Amniotic epithelial cell (primary cell): Measurements from ENCODE around the gene LHX4.

Source experiments
- DNase-seq: peaks from one replicate; pipeline ENCODE4 v3.0.0-alpha.2; 2010; ENCODE audit warnings: low read depth

The LHX4 gene

DNA sequence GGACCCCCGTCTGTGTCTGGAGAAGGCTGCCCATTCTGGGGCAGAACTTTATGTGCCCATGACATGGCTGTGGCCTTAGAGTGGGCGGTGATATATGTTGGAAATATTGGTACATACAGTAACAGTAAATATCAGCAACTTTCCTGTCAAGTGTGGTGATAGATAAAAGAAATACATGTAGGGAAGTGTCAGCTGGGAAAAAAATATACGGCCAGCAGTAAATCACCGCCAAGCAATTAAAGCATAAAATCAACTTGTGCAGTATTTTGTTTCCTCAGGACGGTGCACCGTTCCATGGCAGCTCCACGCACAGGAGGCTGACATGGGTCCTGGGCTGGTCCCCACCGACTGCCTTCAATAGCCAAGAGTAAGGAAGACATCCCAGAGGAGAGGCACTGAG lies 27.4 kb downstream of the LHX4 start:
- DNase-seq: no peak

DNA sequence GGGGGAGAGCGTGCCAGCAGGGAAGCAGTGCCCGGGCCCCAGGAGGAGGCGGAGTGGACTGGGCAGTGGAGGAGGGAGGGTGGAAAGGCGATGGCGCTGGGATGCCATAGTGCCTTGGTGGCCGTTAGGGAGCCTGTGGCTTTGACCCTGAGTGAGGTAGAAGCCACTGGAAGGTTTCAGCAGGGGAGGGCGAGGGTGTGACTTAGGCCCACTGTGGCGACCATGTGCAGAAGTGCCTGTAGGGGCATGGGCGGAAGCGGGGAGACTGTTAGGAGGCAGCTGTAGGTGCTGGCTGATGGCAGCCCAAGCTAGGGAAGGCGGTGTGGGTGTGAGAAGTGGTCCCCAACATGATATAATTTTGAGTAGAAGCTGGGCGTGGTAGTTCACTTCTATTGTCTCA lies 28.2 kb downstream of the LHX4 start:
- no peak for DNase-seq

DNA sequence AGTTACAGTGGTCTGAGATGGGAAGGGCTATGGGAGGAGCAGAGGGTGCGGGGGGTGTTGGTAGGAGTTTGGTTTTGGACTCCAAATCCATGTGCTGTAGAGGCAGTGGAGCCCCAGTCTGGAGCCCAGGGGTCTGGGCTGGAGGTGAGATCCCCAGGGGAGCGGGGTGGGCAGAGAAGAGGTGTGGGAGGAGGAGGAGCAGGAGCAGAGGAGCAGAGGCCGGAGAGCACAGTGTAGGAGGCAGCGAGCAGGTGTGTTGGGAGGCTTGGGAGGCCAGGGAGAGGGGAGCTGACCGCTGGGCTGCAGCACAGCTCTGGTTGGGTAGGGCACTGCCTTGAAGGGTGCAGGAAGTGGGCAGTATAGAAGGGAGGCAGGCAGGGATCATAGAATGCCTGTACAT lies 28.9 kb downstream of the LHX4 start:
- no peak for DNase-seq

DNA sequence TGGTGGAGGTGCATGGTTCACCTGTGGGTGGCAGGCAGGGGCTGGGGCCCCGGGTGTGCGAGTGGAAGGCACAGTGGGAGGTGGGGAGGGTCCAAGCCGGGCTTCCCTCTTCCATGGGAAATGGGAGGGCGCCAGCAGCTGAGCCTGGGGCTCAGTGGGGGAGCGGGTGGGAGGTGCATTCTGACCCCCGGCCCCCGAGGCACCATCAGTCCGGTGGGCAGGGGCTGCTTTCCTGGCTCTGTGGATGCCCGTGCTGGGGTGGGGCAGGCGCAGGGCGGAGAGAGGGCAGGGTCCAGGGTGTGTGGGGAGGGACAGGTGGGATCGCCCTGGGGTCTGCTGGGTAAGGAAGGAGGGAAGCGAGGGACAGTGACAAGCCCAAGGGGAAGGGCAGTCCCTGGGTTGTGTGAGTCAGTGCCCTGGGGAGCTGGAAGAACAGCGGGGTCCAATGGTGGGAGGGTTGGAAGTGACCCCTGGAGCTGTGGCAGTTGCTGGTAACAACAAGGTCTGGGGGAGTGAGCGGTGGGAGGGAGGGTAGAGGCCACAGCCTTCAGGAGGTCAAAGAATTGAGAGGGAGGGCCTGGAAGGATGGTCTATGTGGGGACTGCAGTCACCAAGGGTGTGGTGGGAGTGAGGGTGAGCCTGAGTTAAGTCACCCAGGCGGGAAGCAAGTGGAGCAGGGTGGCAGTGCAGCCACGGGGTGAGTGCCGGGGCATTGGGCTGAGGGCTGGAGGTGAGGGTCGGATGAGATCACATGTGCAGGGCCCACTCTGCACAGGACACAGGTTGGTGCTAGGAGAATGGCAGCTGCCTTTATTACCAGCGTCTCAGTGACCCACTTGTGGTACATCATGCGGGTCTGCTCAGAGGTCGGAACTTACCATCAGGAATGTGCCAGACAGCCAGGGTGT lies 29.6 kb downstream of the LHX4 start:
- no peak for DNase-seq

DNA sequence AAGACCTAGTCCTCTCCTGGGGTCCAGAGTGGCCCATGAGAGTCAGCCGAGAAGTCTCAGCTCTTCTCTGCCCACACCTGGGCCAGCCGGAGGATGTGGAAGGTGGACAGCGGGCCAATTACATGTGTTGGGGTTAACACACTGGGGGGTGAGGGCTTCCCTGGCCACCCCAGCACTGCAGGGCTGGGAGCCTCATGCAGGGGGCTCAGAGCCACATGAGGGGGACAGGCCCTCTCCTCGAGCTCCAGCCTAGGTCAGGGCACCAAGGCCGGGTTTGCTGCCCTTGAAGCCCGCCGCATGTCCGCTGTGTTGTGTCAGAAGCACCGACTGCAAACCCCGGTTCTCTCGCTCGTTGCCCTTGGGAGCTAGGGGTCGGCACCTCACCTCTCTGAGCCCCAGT lies 30.5 kb downstream of the LHX4 start:
- DNase-seq: no peak

DNA sequence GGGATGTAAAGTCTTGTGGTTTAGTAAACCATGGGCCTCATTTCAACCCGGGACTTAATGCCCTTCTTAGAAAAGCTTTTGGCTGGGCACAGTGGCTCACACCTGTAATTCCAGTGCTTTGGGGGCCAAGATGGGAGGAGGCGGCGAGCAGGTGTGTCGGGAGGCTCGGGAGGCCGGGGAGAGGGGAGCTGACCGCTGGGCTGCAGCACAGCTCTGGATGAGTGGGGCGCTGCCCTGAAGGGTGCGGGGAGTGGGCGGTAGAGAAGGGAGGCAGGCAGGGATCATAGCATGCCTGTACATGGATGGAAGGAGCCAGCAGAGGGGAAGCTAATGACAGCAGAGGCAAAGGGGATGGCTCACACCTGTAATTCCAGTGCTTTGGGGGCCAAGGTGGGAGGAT lies 31.0 kb downstream of the LHX4 start:
- DNase-seq: no peak

DNA sequence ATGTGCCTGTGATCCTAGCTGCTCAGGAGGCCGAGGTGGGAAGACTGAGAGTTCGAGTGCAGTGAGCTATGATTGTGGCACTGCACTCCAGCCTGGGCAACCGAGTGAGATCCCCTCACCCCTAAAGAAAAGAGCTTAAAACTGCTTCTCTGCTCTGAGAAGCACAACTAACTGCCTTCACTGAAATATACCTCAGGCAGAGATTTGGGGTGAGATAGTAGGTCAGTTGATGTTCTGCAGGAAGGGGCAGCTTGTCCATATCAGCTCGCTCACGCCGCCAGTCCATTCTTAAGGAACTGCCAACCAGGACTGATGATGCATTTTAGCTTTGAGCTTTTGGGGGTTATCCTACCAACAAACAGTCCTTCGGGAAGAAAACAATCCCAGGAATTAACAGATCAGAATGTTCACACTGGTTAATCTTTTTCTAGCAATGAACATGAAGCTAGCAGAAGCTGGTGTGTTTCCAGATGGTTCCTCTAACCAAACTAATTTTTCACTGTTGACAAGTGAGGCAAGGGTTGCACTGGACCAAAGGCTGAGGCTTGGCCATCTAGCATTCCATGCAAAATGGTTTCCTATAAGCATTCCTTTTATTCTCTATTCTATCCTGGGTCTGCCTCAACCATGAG lies 31.6 kb downstream of the LHX4 start:
- peak; percentile 72 for DNase-seq

DNA sequence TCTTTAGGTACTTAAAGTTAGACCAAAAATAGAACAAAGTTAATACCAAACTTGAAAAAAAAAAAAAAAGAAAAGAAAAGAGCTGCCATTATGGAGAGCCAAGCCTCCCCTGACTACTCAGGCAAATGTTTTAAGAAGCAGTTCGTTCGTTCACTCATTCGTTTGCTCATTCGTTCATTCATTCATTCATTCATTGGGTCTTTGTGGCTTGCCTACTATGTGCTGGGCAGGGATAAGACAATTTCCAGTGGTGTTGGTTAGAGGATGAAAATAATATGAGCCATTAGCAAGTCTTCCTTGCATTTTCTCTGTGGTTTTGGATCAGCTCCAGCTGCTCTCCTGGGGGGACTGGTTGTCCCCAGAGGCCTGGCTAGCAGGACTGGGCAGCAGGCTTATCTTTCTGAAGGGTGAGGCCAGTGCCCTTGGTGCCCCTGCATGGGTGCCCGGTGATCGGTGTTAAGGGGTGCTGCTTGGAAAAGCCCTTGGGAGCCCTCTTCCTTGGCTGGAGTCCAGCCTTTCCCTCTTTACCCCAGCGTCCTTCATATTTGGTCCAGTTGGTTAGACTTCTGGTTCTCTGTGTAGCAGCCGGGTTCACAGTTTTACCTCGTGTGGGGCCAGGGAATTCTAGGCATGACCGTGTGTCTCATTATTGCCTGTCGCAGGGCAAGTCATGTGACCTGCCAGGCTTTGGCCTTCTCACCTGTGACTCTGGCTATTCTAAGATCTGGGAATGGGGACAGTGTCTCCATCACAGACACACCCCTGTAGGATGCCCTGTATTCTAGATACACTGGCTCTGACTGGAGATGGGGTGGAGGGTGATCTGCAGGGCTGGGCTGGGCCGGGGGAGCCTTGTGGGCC lies 32.8 kb downstream of the LHX4 start:
- no peak for DNase-seq

DNA sequence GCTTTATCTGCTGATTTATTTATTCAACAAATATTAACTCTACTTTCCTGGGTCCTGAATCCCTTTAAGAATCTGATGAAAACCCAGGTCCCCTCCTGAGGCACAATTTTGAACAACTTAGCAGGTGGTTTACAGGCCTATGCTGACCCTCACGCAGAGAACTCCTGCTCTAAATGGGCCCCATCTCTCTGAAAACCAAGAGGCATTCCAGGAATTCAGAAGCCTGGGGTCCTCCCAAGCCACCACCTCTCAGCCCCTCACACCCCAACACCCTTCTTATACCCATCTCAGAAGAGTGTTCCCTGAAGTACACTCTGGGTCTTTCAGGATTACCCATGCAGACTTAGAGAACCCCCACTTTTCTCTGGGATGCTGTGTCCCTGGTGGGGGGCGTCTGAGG lies 34.5 kb downstream of the LHX4 start:
- DNase-seq: no peak

DNA sequence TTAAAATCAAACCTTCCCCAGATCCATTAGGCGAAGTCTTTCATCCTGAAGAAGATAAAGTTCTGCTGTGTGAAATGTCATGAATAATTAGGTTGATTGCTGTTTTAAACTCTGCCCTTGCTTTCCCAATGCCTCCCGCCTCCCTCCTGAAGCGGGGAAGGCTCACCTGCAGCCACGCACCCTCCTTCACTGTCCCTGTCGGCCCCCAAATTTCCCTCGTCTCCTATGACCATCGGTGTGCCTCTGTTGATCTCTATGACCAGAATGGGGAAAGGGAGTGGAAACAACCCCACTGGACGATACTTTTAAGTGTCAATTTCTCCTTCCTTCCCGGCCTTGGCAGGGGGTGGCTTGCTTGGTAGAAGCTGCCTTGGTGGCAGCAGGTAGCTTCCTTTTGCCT lies 35.1 kb downstream of the LHX4 start:
- no peak for DNase-seq

DNA sequence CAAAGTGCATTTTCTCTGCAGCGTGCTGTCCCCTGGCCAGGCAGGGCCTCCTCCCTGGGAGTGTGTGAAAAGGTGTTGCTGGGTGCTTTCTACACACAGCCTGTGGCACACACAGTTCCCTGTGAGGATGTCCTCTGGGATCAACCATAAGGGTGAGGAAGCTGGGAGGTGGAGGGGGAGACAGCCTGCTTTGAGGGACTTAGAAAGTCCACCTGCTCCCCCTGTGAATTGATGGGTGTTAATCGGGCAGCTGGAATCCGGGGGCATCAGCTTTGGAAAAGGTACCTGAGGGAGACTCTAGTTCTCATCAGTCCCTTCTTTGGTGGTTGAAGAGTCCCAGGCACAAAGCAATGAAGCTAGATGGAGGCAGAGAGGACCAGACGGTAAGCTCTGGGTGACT lies 35.8 kb downstream of the LHX4 start:
- no peak for DNase-seq

DNA sequence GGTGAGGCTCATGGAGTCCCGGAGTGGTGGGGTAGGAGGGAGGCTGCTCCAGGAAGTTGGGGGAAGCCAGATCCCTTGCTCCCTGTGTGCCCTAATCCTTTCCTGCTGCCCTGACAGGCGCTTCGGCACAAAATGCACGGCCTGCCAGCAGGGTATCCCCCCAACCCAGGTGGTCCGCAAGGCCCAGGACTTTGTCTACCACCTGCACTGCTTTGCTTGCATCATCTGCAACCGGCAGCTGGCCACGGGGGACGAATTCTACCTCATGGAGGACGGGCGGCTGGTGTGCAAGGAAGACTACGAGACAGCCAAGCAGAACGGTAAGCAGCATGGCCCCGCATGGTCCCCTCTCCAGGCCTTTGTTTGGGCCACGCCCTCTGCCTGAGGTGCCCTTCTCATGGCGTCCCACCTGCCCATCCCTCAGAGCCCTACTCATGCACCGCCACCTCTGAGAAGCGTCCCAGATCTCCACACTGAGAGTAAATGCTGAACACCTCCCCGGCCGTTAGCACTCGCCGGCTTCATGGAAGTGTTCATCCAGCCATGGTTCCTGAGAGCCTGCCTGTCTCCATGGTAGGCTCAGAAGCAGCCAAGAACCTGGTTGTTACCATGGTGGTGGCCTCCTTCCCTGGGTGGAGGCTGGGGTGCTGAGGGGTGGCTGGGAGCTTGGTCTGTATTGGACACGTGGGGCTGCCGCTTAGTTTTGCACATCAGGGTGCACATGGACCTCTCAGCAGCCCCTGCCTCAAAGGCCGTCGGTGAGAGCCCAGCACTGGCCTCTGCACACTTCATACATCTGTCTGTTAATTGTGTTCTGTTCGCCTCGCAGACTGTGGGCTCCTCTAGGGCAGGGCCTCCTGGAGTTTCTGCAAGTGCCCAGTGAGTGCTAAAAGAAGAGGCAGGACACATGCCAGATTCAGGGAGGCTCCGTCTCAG lies 36.5 kb downstream of the LHX4 start:
- no peak for DNase-seq

DNA sequence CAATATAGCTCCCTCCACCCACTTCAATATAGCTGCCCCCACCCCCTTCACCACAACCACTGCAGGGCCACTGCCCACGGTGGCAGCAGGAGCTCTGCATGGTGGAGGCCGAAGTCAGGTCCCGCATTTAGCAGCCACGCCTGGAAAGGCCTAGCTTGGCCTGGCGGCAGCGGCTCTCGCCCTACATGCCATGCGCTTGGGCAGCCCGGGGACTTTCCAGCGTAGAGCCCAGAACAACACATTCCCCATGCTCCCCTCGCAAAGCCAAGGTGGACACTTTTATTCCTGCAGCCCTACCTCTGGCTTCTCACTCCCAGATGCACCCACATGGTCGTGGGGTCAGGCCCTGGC lies 37.1 kb downstream of the LHX4 start:
- DNase-seq: no peak

DNA sequence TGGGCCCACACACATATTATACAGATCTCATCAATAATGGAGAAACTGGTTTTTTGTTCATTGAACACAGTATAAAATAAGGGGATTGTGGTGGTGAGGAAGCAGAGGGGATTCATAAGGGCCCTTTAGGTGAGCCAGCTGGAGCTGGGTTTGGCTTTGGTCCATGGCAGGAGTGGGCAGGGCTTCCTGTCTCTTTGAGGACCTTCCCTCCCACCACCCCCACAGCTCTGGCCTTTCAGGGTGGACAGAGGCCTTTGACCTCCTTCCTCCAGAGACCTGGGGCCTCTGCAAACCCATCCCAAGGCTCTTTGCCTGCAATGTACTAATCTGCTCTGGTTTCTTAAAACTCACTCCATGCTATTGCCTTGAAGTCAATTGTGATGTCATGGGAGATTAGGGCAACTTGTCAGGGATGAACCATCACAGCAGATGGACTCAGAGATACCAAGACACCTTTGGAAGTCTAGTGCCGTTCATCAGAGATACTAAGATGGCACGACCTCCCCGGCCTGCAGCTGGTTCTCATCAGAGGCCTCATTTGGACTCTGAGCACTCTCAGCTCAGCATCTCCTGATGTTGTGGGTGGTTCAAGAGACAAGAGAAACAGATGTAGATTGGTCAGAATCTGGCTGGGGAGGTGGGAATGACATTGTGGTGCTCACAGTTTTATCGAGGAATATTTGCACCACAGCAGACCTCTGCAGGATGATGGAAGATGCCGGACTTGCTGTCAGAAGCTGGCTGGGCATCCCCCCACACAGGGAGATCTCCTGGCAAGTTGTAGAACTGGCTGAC lies 37.9 kb downstream of the LHX4 start:
- no peak for DNase-seq

DNA sequence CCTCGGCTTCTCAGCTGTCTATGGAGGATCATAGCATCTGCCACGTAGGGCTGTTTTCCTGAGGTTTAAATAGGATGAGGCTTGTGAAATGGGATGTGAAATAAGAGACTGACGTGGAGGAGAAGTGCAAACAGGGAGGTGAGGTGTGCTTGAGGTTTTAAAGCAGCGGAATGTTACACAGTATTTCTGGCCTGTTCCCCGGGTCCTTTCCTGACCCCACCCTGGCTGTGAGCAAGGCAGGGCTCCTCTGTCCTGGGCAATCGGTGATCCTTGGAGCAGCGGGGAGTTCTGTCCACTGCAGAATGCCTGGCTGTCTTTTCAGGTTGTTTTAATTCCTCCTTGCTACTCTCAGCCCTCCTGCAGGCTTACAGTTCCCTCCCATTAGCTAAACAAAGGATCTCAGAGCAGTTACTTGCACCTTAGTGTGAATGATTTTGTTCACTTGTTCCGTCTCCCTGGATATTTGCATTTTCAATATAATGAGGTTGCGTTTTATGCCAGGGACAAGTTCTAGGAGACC lies 38.6 kb downstream of the LHX4 start:
- no peak for DNase-seq

DNA sequence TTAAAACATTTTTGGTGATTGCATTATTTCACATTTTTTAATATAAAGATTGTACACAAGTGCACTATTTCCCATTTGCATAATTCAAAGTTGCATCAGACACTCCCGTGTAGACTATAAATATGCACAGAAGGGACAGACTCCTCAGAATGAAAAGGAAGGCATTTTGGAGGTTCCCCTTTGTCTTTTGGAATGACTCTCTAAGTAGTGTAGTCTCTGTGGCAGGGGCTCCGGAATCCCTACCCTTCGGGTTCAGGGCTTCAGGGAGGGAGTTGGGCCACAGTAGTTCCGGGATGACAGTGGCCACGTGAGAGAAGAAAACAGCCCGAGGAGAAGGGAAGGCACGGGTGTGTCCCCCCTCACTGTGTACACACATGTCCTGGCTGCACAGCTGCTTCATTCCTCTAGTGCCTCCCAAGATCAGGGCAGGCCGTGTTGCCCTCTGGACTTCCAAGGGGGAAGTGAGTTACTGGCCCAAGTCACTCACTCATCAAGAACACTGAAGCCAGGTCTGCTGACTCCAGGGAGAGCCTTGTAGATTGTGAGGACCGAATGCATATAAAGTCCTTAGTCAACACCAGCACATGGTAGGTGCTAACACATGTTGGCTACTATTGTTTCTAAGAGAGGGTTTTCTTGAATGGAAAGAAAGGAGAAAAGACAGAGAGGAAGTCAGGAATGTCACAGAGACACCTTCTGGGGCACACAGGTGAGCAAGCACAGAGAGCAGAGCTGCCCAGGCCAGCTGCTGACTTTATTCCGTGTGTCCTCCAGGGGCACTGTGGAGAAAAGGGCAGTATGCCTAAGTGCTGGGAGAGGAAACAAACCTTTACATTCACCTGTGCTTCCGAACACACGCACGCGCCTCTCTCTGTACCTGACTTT lies 39.8 kb downstream of the LHX4 start:
- no peak for DNase-seq

DNA sequence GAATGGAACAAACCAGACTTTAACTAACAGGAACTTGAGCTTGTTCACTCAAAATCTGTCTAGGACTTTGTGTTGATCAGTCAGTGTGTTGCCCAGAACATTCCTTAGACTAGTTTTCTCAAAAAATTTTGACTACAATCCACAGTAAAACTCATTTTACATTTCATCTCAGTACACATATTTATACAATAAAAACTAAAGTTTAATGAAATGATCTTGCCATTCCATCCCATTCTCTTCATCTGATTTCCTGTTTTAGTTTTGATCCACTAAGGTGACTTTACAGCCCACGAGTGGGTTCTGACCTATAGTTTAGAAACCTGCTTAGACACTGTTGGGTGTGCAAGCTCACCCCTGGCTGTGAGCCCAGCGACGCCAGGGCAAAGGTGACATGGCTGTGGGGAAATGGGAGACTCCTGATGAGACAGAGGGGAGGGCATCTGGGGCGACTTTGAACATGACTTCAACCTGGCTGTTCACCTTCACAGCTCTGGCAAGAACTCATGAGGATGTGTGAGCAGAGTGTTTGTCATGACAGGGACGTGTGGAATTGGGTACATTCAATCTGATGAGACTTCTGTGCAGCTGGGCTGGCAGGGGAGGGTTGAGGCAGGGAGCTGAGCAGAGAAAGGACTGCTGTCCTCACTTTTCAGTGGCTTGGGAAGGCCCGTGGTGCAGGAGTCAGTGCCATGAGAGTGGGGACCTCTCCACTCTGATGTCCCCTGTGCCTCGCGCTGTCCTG lies 40.6 kb downstream of the LHX4 start:
- DNase-seq: no peak

DNA sequence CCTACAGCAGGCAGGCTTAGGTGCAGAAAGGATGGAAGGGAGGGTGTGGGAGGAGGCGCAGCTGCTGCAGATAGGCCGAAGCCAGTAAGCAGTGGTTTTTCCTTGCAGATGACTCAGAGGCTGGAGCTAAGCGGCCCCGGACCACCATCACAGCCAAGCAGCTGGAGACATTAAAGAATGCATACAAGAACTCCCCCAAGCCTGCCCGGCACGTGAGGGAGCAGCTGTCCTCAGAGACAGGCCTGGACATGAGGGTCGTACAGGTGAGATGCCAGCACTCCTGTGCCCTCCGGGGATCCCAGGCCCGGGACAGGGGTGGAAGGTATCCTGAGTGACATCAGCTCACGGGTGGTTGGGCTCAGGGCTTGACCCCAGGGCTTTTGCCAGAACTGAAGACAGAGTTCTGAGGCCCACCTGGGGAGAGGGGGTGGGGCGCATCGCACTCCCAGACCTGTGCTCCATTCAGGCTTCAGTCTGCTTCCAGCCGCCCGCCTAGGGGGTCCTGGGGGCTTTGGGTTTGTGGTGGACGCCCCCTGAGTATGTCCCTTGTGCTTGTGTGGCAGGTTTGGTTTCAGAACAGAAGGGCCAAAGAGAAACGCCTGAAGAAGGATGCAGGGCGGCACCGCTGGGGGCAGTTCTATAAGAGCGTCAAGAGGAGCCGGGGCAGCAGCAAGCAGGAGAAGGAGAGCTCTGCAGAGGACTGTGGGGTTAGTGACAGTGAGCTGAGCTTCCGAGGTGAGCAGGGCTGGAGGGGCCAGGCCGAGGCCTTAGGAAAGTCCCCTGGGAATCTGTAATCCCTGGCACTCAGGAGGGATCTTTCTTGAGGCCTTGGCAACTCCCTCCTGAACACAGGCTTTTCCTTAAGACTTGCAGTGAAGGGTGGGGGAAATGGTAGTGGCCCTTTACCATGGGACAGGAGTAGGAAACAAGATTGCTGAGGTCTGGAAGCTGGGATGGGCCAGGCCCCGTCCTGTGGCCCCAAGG lies 41.5 kb downstream of the LHX4 start:
- peak; percentile 84 for DNase-seq
